Bronchial epithelial cell (primary cell): Measurements from ENCODE around the gene CDC42EP3. TPM values are rescaled to one million over a fixed set of nuclear protein-coding genes. Genes with fewer than 3 reads are reported as not detected.

ENCODE experiments used
- DNase-seq: peaks from one replicate; pipeline ENCODE4 v3.0.0-alpha.2; 2010; ENCODE audit warnings: low read depth
- FAIRE-seq: peaks from 2 replicates; lab custom pipeline; 2011; peaks lifted over from hg19 to GRCh38; lab: Jason Lieb, UNC
- H3K27me3 ChIP-seq: 2 replicates; pipeline ENCODE4 v1.5.1; 2011; ENCODE audit warnings: low read length; ENCODE audit not compliant: control insufficient read depth, insufficient read depth
- H3K36me3 ChIP-seq: 2 replicates; pipeline ENCODE4 v1.5.1; 2011; ENCODE audit warnings: low read length; ENCODE audit not compliant: control insufficient read depth, insufficient read depth
- H3K4me3 ChIP-seq: 2 replicates; pipeline ENCODE4 v1.5.1; 2011; ENCODE audit warnings: mild to moderate bottlenecking, low read depth, low read length, control low read depth
- CTCF ChIP-seq: IDR thresholded peaks from 2 replicates; pipeline ENCODE4 v1.5.1; 2011; ENCODE audit warnings: mild to moderate bottlenecking, moderate library complexity, low read length, control low read depth, inconsistent platforms; ENCODE audit not compliant: insufficient read depth, severe bottlenecking
- total RNA-seq: library from RNA; depleted of rRNA; stranded (reverse); fragments of >200 nt; gene quantifications from 2 replicates; pipeline ENCODE4 v1.2.1, GENCODE V29; 2014

CDC42EP3 gene
- total RNA-seq, 1 donor from 2014 or later = 10.5 TPM

- DNase-seq (peak; percentile 56), FAIRE-seq (peak; percentile 32)
- Histone ChIP-seq H3K4me3 (no peak overlapping the region), H3K27me3 (no peaks in the 10 kb centered on the region), H3K36me3 (no peaks in the 10 kb centered on the region)
- TF ChIP-seq CTCF = no peak
Measured at GRCh38 chr2:37711831-37712230, 40.4 kb upstream of the CDC42EP3 start.

GRCh38 chr2:37711308-37711731, 39.9 kb upstream of the CDC42EP3 start:
- no peak for FAIRE-seq
- DNase-seq = peak; percentile 56
- TF ChIP-seq CTCF = no peak
- Histone ChIP-seq H3K27me3 (no peaks in the 10 kb centered on the region), H3K4me3 (no peak overlapping the region), H3K36me3 (no peaks in the 10 kb centered on the region)

GRCh38 chr2:37709111-37709510, 37.7 kb upstream of the CDC42EP3 start:
- no peak for DNase-seq
- Histone ChIP-seq H3K4me3 (no peak overlapping the region), H3K36me3 (no peaks in the 10 kb centered on the region), H3K27me3 (no peaks in the 10 kb centered on the region)
- no peak for FAIRE-seq
- no peak for TF ChIP-seq CTCF

GRCh38 chr2:37708146-37708545, 36.7 kb upstream of the CDC42EP3 start:
- Histone ChIP-seq H3K36me3 (no peaks in the 10 kb centered on the region), H3K4me3 (no peak overlapping the region), H3K27me3 (no peaks in the 10 kb centered on the region)
- DNase-seq (no peak), FAIRE-seq (no peak)
- no peak for TF ChIP-seq CTCF

GRCh38 chr2:37707393-37707792, 36.0 kb upstream of the CDC42EP3 start:
- FAIRE-seq (no peak), DNase-seq (no peak)
- H3K4me3 ChIP-seq = no peak overlapping the region
- no peak for TF ChIP-seq CTCF
- H3K27me3 ChIP-seq = no peaks in the 10 kb centered on the region
- H3K36me3 ChIP-seq = no peaks in the 10 kb centered on the region
